Stomach (tissue), 9 donors: Measurements from ENCODE around the gene COL18A1. TPM values are rescaled to one million over a fixed set of nuclear protein-coding genes. Genes with fewer than 3 reads are reported as not detected.
A peak's percentile ranks its signal among the peaks of the same experiment; 100 is the strongest.

Source experiments
- DNase-seq, 2 donors: peaks; one replicate each; pipeline versions ENCODE4 v3.0.0 to v3.0.0-alpha.2; 2013 to 2019
- H3K27ac ChIP-seq, 5 donors: fragments of 200-600 bp in 4 of 5; sonication (generic) in 4 of 5; one replicate each; pipeline ENCODE4 v1.5.1; 2013 to 2019; ENCODE audit warnings: mild to moderate bottlenecking in 1 of 5, moderate library complexity in 1 of 5
- H3K27me3 ChIP-seq, 3 donors: fragments of 200-600 bp; sonication (generic); one replicate each; pipeline ENCODE4 v1.5.1; 2017 to 2019; ENCODE audit warnings: mixed run types in 1 of 3
- H3K36me3 ChIP-seq, 4 donors: fragments of 200-600 bp; sonication (generic); 1 replicate in 3 of 4; 2 replicates in 1 of 4; pipeline ENCODE4 v1.5.1; 2016 to 2019
- H3K4me1 ChIP-seq, 4 donors: fragments of 200-600 bp; sonication (generic); one replicate each; pipeline ENCODE4 v1.5.1; 2016 to 2019
- H3K4me3 ChIP-seq, 4 donors: fragments of 200-600 bp; sonication (generic) in 3 of 4; one replicate each; pipeline ENCODE4 v1.5.1; 2016 to 2019; ENCODE audit warnings: mild to moderate bottlenecking in 1 of 4
- H3K9me3 ChIP-seq, 4 donors: fragments of 200-600 bp; sonication (generic); one replicate each; pipeline ENCODE4 v1.5.1; 2016 to 2019
- CTCF ChIP-seq, 7 experiments: fragments of 450-650 bp in 4 of 7; fragments of 200-600 bp in 3 of 7; sonication (generic) in 3 of 7; IDR thresholded peaks; one replicate each; pipeline ENCODE4 v1.5.1; 2016 to 2019; ENCODE audit warnings: antibody characterized with exemption in 7 of 7, control low read depth in 2 of 7, mild to moderate bottlenecking in 1 of 7
- EP300 ChIP-seq: sonication (generic); formaldehyde crosslinking; IDR thresholded peaks from one replicate; pipeline ENCODE4 v1.6.1; 2017; ENCODE audit warnings: antibody characterized with exemption
- POLR2A ChIP-seq, 4 donors: fragments of 450-650 bp; IDR thresholded peaks; one replicate each; pipeline ENCODE4 v1.6.1; 2016; ENCODE audit warnings: antibody characterized with exemption in 4 of 4, control low read depth in 2 of 4, mild to moderate bottlenecking in 1 of 4, moderate library complexity in 1 of 4
- POLR2AphosphoS5 ChIP-seq, 3 donors: sonication (generic); formaldehyde crosslinking; IDR thresholded peaks; one replicate each; pipeline ENCODE4 v1.6.1; 2016; ENCODE audit warnings: antibody characterized with exemption in 3 of 3
- WGBS, 5 donors: extraction: QIAGEN DNeasy Blood & Tissue Kit in 3 of 5; methylation state at CpG; one replicate each; pipeline versions ENCODE4 v1.1.5 to v1.1.7; 2013 to 2018; 5-methylcytosine and 5-hydroxymethylcytosine counted together
- intact Hi-C: fragments of 100-400 bp; cut with DNase I; formaldehyde crosslinking; loops from one replicate; pipeline ENCODE4 v1.15.1; 2023; ENCODE audit warnings: low total_unique reads
- polyA plus RNA-seq, 3 donors: library from polyadenylated mRNA; stranded (reverse); fragments of 200-250 nt; gene quantifications; one replicate each; pipeline ENCODE4 v1.2.3, GENCODE V29; 2013
- total RNA-seq, 5 donors: library from RNA; depleted of rRNA; stranded (reverse); fragments of >200 nt; gene quantifications; one replicate each; pipeline versions ENCODE4 v1.1.0 to v1.2.3, GENCODE V29; 2014 to 2016
- donor health status: healthy with polysubstance abuse.
- donor health status: Bipolar disorder and iron deficiency.
- donor health status: healthy.

COL18A1 gene
- total and polyA plus RNA-seq, 8 donors, result 19.8 to 212 (median 34.6) TPM

- 90 to 96% (median 94%) methylated on average over 6 of the region's 6 CpGs for WGBS, 5 donors
- Histone ChIP-seq H3K27ac (no peak overlapping the region), H3K36me3 (no peaks in the 10 kb centered on the region), H3K4me1 (peaks cover 14 to 40% (median 31%) of the 10 kb centered on the region in 4 donors), H3K9me3 (no peaks in the 10 kb centered on the region), H3K4me3 (no peak overlapping the region), H3K27me3 (peaks cover 0 to 9% (median 0%) of the 10 kb centered on the region in 3 donors)
- no peak for TF ChIP-seq POLR2A (IDR thresholded peaks at IDR 0.05)
- TF ChIP-seq CTCF (IDR thresholded peaks at IDR 0.05), result no peak
- TF ChIP-seq EP300, result no peak
- DNase-seq, result no peak
- intact Hi-C loops, result no loop called here
Observed at GRCh38 chr21:45545236-45545570, 140.2 kb downstream of the COL18A1 start.

GRCh38 chr21:45545691-45546531, 140.9 kb downstream of the COL18A1 start:
- Histone ChIP-seq H3K4me1 (peaks cover 14 to 43% (median 27%) of the 10 kb centered on the region in 4 donors), H3K27ac (no peak overlapping the region), H3K4me3 (no peak overlapping the region), H3K27me3 (peaks cover 0 to 11% (median 0%) of the 10 kb centered on the region in 3 donors), H3K9me3 (no peaks in the 10 kb centered on the region), H3K36me3 (no peaks in the 10 kb centered on the region)
- DNase-seq, result peak in 1 of 2 donors; percentile 22
- TF ChIP-seq CTCF (IDR thresholded peaks at IDR 0.05), result no peak
- TF ChIP-seq EP300, result no peak
- no peak for TF ChIP-seq POLR2A (IDR thresholded peaks at IDR 0.05)
- no peak for TF ChIP-seq POLR2AphosphoS5 (IDR thresholded peaks at IDR 0.05)
- intact Hi-C loops, result no loop called here
- 87 to 93% (median 89%) methylated on average over 22 of the region's 22 CpGs for WGBS, 5 donors

- Histone ChIP-seq H3K36me3 (no peaks in the 10 kb centered on the region), H3K9me3 (no peaks in the 10 kb centered on the region), H3K4me3 (no peak overlapping the region), H3K27me3 (peaks cover 0 to 11% (median 0%) of the 10 kb centered on the region in 3 donors), H3K27ac (no peak overlapping the region), H3K4me1 (peaks cover 6 to 41% (median 19%) of the 10 kb centered on the region in 4 donors)
- 71 to 73% (median 72%) methylated on average over 16 of the region's 16 CpGs for whole genome bisulfite sequencing, 5 donors
- no peak for DNase-seq
- intact Hi-C loops, result no loop called here
- TF ChIP-seq POLR2AphosphoS5 (IDR thresholded peaks at IDR 0.05) (no peak), EP300 (no peak), CTCF (IDR thresholded peaks at IDR 0.05) (no peak), POLR2A (IDR thresholded peaks at IDR 0.05) (no peak)
Observed at GRCh38 chr21:45546636-45547544, 141.9 kb downstream of the COL18A1 start.

GRCh38 chr21:45547545-45547900, 142.6 kb downstream of the COL18A1 start:
- 69 to 80% (median 77%) methylated on average over 3 of the region's 3 CpGs for WGBS, 5 donors
- H3K36me3 ChIP-seq, result no peaks in the 10 kb centered on the region
- peaks cover 0 to 11% (median 0%) of the 10 kb centered on the region in 3 donors for H3K27me3 ChIP-seq
- no peak overlapping the region for H3K4me3 ChIP-seq
- intact Hi-C loops, result no loop called here
- TF ChIP-seq CTCF (IDR thresholded peaks at IDR 0.05), result no peak
- no peak for TF ChIP-seq EP300
- TF ChIP-seq POLR2A (IDR thresholded peaks at IDR 0.05), result no peak
- TF ChIP-seq POLR2AphosphoS5 (IDR thresholded peaks at IDR 0.05), result no peak
- no peak for DNase-seq
- no peaks in the 10 kb centered on the region for H3K9me3 ChIP-seq
- peaks cover 6 to 42% (median 20%) of the 10 kb centered on the region in 4 donors for H3K4me1 ChIP-seq
- H3K27ac ChIP-seq, result no peak overlapping the region
